Fibroblast of villous mesenchyme (primary cell): ENCODE measurements around the gene KDM2A. TPM values are rescaled to one million over a fixed set of nuclear protein-coding genes. Genes with fewer than 3 reads are reported as not detected.
A peak's percentile ranks its signal among the peaks of the same experiment; 100 is the strongest.

Experiments used
- DNase-seq: peaks from one replicate; pipeline ENCODE4 v3.0.0-alpha.2; 2010; ENCODE audit warnings: low read depth
- H3K4me3 ChIP-seq: 2 replicates; pipeline ENCODE4 v1.5.1; 2011; ENCODE audit warnings: low read depth, mild to moderate bottlenecking, low read length
- CTCF ChIP-seq: IDR thresholded peaks from 2 replicates; pipeline ENCODE4 v1.5.1; 2012; ENCODE audit warnings: low read depth, mild to moderate bottlenecking, low read length; ENCODE audit not compliant: insufficient read depth
- total RNA-seq: library from RNA; depleted of rRNA; stranded (reverse); fragments of >200 nt; gene quantifications from 2 replicates; pipeline ENCODE4 v1.2.3, GENCODE V29; 2012

The KDM2A gene
- total RNA-seq, 1 donor: 50.5 TPM

- H3K4me3 ChIP-seq: no peak overlapping the region
- DNase-seq: peak; percentile 14
- TF ChIP-seq CTCF: no peak
Observed at GRCh38 chr11:67082071-67082791, 36.8 kb upstream of the KDM2A start.

- TF ChIP-seq CTCF: no peak
- no peak overlapping the region for H3K4me3 ChIP-seq
- DNase-seq: no peak
Observed at GRCh38 chr11:67083786-67084366, 35.2 kb upstream of the KDM2A start.

GRCh38 chr11:67085617-67086016, 33.4 kb upstream of the KDM2A start:
- no peak for DNase-seq
- no peak overlapping the region for H3K4me3 ChIP-seq
- no peak for TF ChIP-seq CTCF

- DNase-seq: no peak
- TF ChIP-seq CTCF: no peak
- H3K4me3 ChIP-seq: no peak overlapping the region
Observed at GRCh38 chr11:67090717-67091116, 28.3 kb upstream of the KDM2A start.

- TF ChIP-seq CTCF: no peak
- H3K4me3 ChIP-seq: no peak overlapping the region
- no peak for DNase-seq
Observed at GRCh38 chr11:67095214-67095507, 23.9 kb upstream of the KDM2A start.

- DNase-seq: no peak
- TF ChIP-seq CTCF: no peak
- H3K4me3 ChIP-seq: no peak overlapping the region
Observed at GRCh38 chr11:67098799-67099429, 20.1 kb upstream of the KDM2A start.

- TF ChIP-seq CTCF: no peak
- no peak for DNase-seq
- no peak overlapping the region for H3K4me3 ChIP-seq
Observed at GRCh38 chr11:67099831-67100324, 19.2 kb upstream of the KDM2A start.
